NCI-H2107 (cell line): Measurements from ENCODE around the gene CCSER2.

Experiments
- DNase-seq: peaks from one replicate; lab custom pipeline; 2025; lab: John Stamatoyannopoulos, UW

CCSER2 gene

GRCh38 chr10:84547616-84548015 lies 219.2 kb downstream of the CCSER2 start:
- DNase-seq = no peak

GRCh38 chr10:84548869-84549268 lies 220.5 kb downstream of the CCSER2 start:
- no peak for DNase-seq

GRCh38 chr10:84549368-84550165 lies 221.2 kb downstream of the CCSER2 start:
- DNase-seq = no peak

- no peak for DNase-seq
Measured at GRCh38 chr10:84550756-84551436, 222.5 kb downstream of the CCSER2 start.

- DNase-seq = no peak
Measured at GRCh38 chr10:84551437-84552120, 223.2 kb downstream of the CCSER2 start.

- DNase-seq = no peak
Measured at GRCh38 chr10:84552478-84552877, 224.1 kb downstream of the CCSER2 start.

- DNase-seq = no peak
Measured at GRCh38 chr10:84562592-84562991, 234.2 kb downstream of the CCSER2 start.

- DNase-seq = no peak
Measured at GRCh38 chr10:84563355-84563754, 235.0 kb downstream of the CCSER2 start.

- DNase-seq = no peak
Measured at GRCh38 chr10:84563868-84564267, 235.5 kb downstream of the CCSER2 start.

GRCh38 chr10:84565881-84566582 lies 237.6 kb downstream of the CCSER2 start:
- no peak for DNase-seq

- no peak for DNase-seq
Measured at GRCh38 chr10:84567133-84567532, 238.7 kb downstream of the CCSER2 start.
